Aorta (tissue), 5 donors: ENCODE measurements around the gene DNMT3L. TPM values are rescaled to one million over a fixed set of nuclear protein-coding genes. Genes with fewer than 3 reads are reported as not detected.
"Not testable (repeated sequence)": the region's sequence is repeated elsewhere in the genome, so short reads cannot be mapped to it uniquely, and the experiment has no call there.

ENCODE experiments used
- ATAC-seq: fragments of 200-7000 bp; cut with Tn5 transposase; one replicate; pipeline ENCODE4 v1.9.1; 2022; ENCODE audit warnings: moderate library complexity; ENCODE audit not compliant: low FRiP score
- DNase-seq, 2 donors: peaks; one replicate each; pipeline ENCODE4 v3.0.0-alpha.2; 2020
- H3K27ac ChIP-seq, 2 donors: one replicate each; pipeline ENCODE4 v1.5.1; 2013; ENCODE audit warnings: low read length in 2 of 2, mild to moderate bottlenecking in 2 of 2, moderate library complexity in 2 of 2, control low read depth in 1 of 2, inconsistent platforms in 1 of 2, low read depth in 1 of 2
- H3K27me3 ChIP-seq, 2 donors: one replicate each; pipeline ENCODE4 v1.6.1; 2013; ENCODE audit warnings: control low read depth in 1 of 2, low read length in 1 of 2, mild to moderate bottlenecking in 1 of 2, moderate library complexity in 1 of 2; ENCODE audit not compliant: insufficient read depth in 2 of 2, control insufficient read depth in 1 of 2
- H3K36me3 ChIP-seq, 2 donors: one replicate each; pipeline ENCODE4 v1.6.1; 2013; ENCODE audit warnings: control low read depth in 1 of 2, low read length in 1 of 2, mild to moderate bottlenecking in 1 of 2; ENCODE audit not compliant: insufficient read depth in 2 of 2, control insufficient read depth in 1 of 2
- H3K4me1 ChIP-seq, 2 donors: one replicate each; pipeline ENCODE4 v1.6.1; 2013; ENCODE audit warnings: low read length in 2 of 2, control low read depth in 1 of 2, mild to moderate bottlenecking in 1 of 2, moderate library complexity in 1 of 2; ENCODE audit not compliant: insufficient read depth in 2 of 2, control insufficient read depth in 1 of 2
- H3K4me3 ChIP-seq, 2 donors: one replicate each; pipeline ENCODE4 v1.5.1; 2013; ENCODE audit warnings: low read length in 2 of 2, control low read depth in 1 of 2, mild to moderate bottlenecking in 1 of 2
- H3K9me3 ChIP-seq: one replicate; pipeline ENCODE4 v1.6.1; 2013; ENCODE audit warnings: mild to moderate bottlenecking, low read length; ENCODE audit not compliant: control insufficient read depth
- WGBS, 2 donors: extraction: QIAGEN DNeasy Blood & Tissue Kit; methylation state at CpG; one replicate each; pipeline ENCODE4 v1.1.7; 2013; 5-methylcytosine and 5-hydroxymethylcytosine counted together
- intact Hi-C, 2 donors: fragments of 100-400 bp; cut with DNase I; formaldehyde crosslinking; loops; one replicate each; pipeline versions ENCODE4 v1.14.2 to v1.15.0; 2022
- polyA plus RNA-seq, 2 donors: library from polyadenylated mRNA; stranded (reverse); fragments of 200-250 nt; gene quantifications; one replicate each; pipeline ENCODE4 v1.2.3, GENCODE V29; 2013
- total RNA-seq, 2 donors: library from RNA; stranded (reverse); fragmentation: NEBNext Ultra II Directional; extraction: Animal tissue kit (Norgen Biotek cat#: 25700); gene quantifications; one replicate each; pipeline ENCODE4 v1.2.1, GENCODE V29; 2021
- donor health status: healthy with polysubstance abuse.
- donor health status: Bipolar disorder and iron deficiency.
- donor health status: DM: no; HTN: no; CAD: no.
- donor health status: DM: no; HTN: no; CAD: no.
- donor health status: DM: yes; HTN: yes; CAD: no.

Gene DNMT3L
- total and polyA plus RNA-seq, 4 donors, result not detected

DNA sequence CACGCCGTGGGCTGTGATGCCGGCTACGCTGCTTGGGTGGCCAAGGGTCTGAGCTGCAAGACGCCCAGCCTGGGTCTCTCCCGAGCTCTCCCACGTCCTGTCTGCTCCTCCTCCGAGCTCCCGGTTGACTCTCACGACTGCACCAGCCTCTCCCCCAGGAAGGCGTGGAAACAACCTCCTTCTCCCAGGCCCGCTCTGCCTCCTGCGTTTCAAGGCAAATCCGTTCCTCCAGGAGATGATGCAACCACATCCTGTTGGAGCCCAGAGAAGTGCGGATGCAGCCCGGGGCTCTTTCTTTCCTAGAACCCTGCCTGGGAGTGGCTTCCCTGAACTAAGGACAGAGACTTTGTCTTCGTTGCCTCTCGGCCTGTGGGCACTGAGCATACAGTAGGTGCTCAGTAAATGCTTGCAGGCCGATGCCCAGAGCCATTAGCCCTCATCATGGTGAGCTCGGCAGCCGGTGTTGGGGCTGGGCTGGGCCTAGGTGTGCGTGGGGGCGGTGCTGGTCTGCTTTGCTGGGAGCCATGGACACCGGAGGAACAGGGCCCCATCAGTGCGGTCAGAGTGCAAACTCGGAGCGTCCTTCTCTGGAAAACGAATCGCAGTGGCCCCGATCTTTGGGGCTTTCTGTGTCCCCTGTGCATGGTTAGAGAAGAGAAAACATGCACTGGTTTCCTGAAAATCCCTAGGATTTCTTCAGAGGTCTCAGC, 59.0 kb downstream of the DNMT3L start:
- DNase-seq, H3K27me3 ChIP-seq, H3K4me3 ChIP-seq, H3K36me3 ChIP-seq, H3K9me3 ChIP-seq, H3K27ac ChIP-seq, intact Hi-C loops, H3K4me1 ChIP-seq, ATAC-seq: not testable (repeated sequence)
- no CpG with 5 or more reads among the region's 30 CpGs for WGBS, 2 donors

DNA sequence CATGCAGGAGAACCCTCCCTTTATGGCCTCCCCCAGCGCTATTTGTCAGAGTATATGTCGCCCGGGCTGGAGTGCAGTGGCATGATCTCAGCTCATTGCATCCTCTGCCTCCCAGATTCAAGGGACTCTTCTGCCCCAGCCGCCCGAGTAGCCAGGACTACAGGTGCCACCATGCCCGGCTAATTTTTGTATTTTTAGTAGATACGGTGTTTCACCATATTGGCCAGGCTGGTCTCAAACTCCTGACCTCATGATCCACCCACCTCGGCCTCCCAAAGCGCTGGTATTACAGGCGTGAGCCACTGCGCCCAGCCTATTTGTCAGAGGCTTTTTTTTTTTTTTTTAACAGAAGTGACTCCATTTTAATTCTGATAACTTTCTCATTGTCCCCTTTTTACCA, 61.7 kb downstream of the DNMT3L start:
- H3K4me3 ChIP-seq, ATAC-seq, H3K27ac ChIP-seq, H3K4me1 ChIP-seq, H3K9me3 ChIP-seq, intact Hi-C loops, H3K36me3 ChIP-seq, H3K27me3 ChIP-seq: not testable (repeated sequence)
- DNase-seq, result peak in 1 of 2 donors; percentile 33
- WGBS, 2 donors, result 89 to 90% methylated on average over 10 to 11 of the region's 11 CpGs

DNA sequence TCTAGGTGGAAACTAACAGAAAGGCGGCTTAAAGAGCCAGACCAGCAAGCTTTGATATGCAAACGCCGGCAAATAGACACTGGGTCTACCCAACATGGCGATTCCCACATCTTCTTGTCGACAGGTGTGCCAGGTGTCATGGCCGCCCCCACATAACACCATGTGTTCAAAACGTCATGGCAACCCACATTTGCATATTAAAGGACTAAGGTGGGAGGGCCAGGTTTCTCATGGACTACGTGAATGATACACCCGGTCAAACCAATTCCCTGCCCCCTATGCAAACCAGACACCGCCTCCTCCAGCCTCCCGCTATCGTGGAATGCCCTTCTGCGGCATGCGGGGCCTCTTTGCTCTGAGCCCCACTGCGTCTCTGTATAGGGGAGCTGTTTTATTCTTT, 62.2 kb downstream of the DNMT3L start:
- 69 to 74% methylated on average over 15 of the region's 15 CpGs for WGBS, 2 donors
- Histone ChIP-seq H3K27ac (no peak overlapping the region), H3K9me3 (no peaks in the 10 kb centered on the region), H3K4me3 (no peak overlapping the region), H3K4me1 (no peaks in the 10 kb centered on the region), H3K27me3 (no peaks in the 10 kb centered on the region), H3K36me3 (no peaks in the 10 kb centered on the region)
- intact Hi-C loops, result no loop called here
- no peak for ATAC-seq
- DNase-seq, result peak in 1 of 2 donors; percentile 31

DNA sequence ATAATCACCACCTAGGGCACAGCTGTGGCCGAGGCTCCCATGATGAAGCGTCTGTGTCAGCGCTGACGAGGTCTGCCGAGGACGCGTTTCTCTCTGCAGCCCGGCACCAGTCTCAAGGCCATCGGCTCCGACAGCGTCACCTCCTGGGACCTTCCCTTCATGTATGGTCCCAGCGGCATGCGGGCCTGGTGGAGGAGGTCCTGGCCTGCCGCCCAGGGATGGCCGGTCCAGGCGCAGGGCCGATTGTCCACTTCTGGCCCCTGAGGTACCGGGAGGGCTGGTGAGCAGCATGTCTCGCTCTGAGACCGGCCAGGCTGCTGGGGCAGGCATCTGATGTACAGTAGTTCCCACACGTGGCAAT, 64.6 kb downstream of the DNMT3L start:
- H3K27me3 ChIP-seq, ATAC-seq, H3K36me3 ChIP-seq, H3K27ac ChIP-seq, H3K4me1 ChIP-seq, H3K4me3 ChIP-seq, H3K9me3 ChIP-seq, intact Hi-C loops: not testable (repeated sequence)
- 84 to 88% methylated on average over 5 to 21 of the region's 21 CpGs for WGBS, 2 donors
- peak; percentile 13 to 24 for DNase-seq

Other genes with a start within 250 kb of the DNMT3L start
- gene TRAPPC10, start 249.6 kb downstream of the DNMT3L start, total RNA-seq, result 10 to 100 TPM; 30.3 to 41.5 TPM
- gene TRAPPC10, start 249.6 kb downstream of the DNMT3L start, polyA plus RNA-seq, result 10 to 100 TPM in 1 of 2 donors, 1 to 10 TPM in 1; 3.5 to 10.6 TPM
- gene PWP2, start 154.5 kb downstream of the DNMT3L start, total RNA-seq, result 1 to 10 TPM; 3.8 to 9.5 TPM
- gene PWP2, start 154.5 kb downstream of the DNMT3L start, polyA plus RNA-seq, result 10 to 100 TPM in 1 of 2 donors, not detected in 1; 18.2 TPM
- gene GATD3, start 128.2 kb downstream of the DNMT3L start, total RNA-seq, result 10 to 100 TPM in 1 of 2 donors, 1 to 10 TPM in 1; 5.8 to 11.8 TPM
- 1 to 10 TPM; 5.6 to 6.5 TPM for gene GATD3, start 128.2 kb downstream of the DNMT3L start, polyA plus RNA-seq
- gene ICOSLG, start 21.0 kb downstream of the DNMT3L start, total RNA-seq, result 1 to 10 TPM; 3.1 to 3.9 TPM
- gene ICOSLG, start 21.0 kb downstream of the DNMT3L start, polyA plus RNA-seq, result under 1 TPM; 0.56 to 0.63 TPM
- gene AIRE, start 24.0 kb upstream of the DNMT3L start, total RNA-seq, result under 1 TPM in 1 of 2 donors, not detected in 1; 0.19 TPM
- not detected for gene AIRE, start 24.0 kb upstream of the DNMT3L start, polyA plus RNA-seq
- gene PFKL, start 38.2 kb upstream of the DNMT3L start, total RNA-seq, result 100 to 1,000 TPM in 1 of 2 donors, 10 to 100 TPM in 1; 95.1 to 115 TPM
- gene PFKL, start 38.2 kb upstream of the DNMT3L start, polyA plus RNA-seq, result 100 to 1,000 TPM in 1 of 2 donors, 10 to 100 TPM in 1; 48.0 to 110 TPM
- 10 to 100 TPM; 19.4 to 20.9 TPM for gene CFAP410, start 77.5 kb upstream of the DNMT3L start, total RNA-seq
- gene CFAP410, start 77.5 kb upstream of the DNMT3L start, polyA plus RNA-seq, result 100 to 1,000 TPM in 1 of 2 donors, 10 to 100 TPM in 1; 26.2 to 121 TPM
- 10 to 100 TPM in 1 of 2 donors, 1 to 10 TPM in 1; 7.0 to 15.8 TPM for gene TRPM2, start 91.7 kb upstream of the DNMT3L start, total RNA-seq
- gene TRPM2, start 91.7 kb upstream of the DNMT3L start, polyA plus RNA-seq, result 1 to 10 TPM; 2.2 to 4.9 TPM
- gene LRRC3, start 193.6 kb upstream of the DNMT3L start, total RNA-seq, result 1 to 10 TPM; 1.6 to 5.3 TPM
- gene LRRC3, start 193.6 kb upstream of the DNMT3L start, polyA plus RNA-seq, result 1 to 10 TPM in 1 of 2 donors, under 1 TPM in 1; 0.63 to 1.5 TPM